ENCODE measurements around the gene LIMS2.

LIMS2 gene

GRCh38 chr2:127659408-127660290 lies 15.7 kb downstream of the LIMS2 start:
- no peaks in the 10 kb centered on the region for H3K9me3 Mint-ChIP-seq
- no peaks in the 10 kb centered on the region for H3K36me3 Mint-ChIP-seq (ENCODE audit: low read depth)
- H3K4me3 Mint-ChIP-seq, result no peak overlapping the region
- H3K27ac Mint-ChIP-seq, result no peak overlapping the region
- peaks cover 16% of the 10 kb centered on the region for H3K27me3 Mint-ChIP-seq
- no peaks in the 10 kb centered on the region for H3K4me1 Mint-ChIP-seq (ENCODE audit: low read depth)

- Mint-ChIP-seq H3K4me3 (no peak overlapping the region), H3K36me3 (ENCODE audit: low read depth) (no peaks in the 10 kb centered on the region), H3K27me3 (peaks cover 15% of the 10 kb centered on the region), H3K4me1 (ENCODE audit: low read depth) (no peaks in the 10 kb centered on the region), H3K27ac (no peak overlapping the region), H3K9me3 (no peaks in the 10 kb centered on the region)
These were observed 16.5 kb downstream of the LIMS2 start for GRCh38 chr2:127658641-127659407.

- Mint-ChIP-seq H3K27me3 (peaks cover 8% of the 10 kb centered on the region), H3K27ac (no peak overlapping the region), H3K36me3 (ENCODE audit: low read depth) (no peaks in the 10 kb centered on the region), H3K4me3 (no peak overlapping the region), H3K4me1 (ENCODE audit: low read depth) (no peaks in the 10 kb centered on the region), H3K9me3 (no peaks in the 10 kb centered on the region)
These were observed 17.2 kb downstream of the LIMS2 start for GRCh38 chr2:127658146-127658545.

- H3K9me3 Mint-ChIP-seq, result no peaks in the 10 kb centered on the region
- peaks cover 3% of the 10 kb centered on the region for H3K27me3 Mint-ChIP-seq
- no peak overlapping the region for H3K27ac Mint-ChIP-seq
- H3K4me3 Mint-ChIP-seq, result no peak overlapping the region
- no peaks in the 10 kb centered on the region for H3K36me3 Mint-ChIP-seq (ENCODE audit: low read depth)
- H3K4me1 Mint-ChIP-seq (ENCODE audit: low read depth), result no peaks in the 10 kb centered on the region
These were observed 18.1 kb downstream of the LIMS2 start for GRCh38 chr2:127657232-127657595.

- Mint-ChIP-seq H3K4me1 (ENCODE audit: low read depth) (no peaks in the 10 kb centered on the region), H3K9me3 (no peaks in the 10 kb centered on the region), H3K4me3 (no peak overlapping the region), H3K27ac (no peak overlapping the region), H3K36me3 (ENCODE audit: low read depth) (no peaks in the 10 kb centered on the region), H3K27me3 (peaks cover 3% of the 10 kb centered on the region)
These were observed 18.6 kb downstream of the LIMS2 start for GRCh38 chr2:127656569-127657231.

GRCh38 chr2:127655209-127656073 lies 19.9 kb downstream of the LIMS2 start:
- Mint-ChIP-seq H3K4me1 (ENCODE audit: low read depth) (no peaks in the 10 kb centered on the region), H3K4me3 (no peak overlapping the region), H3K9me3 (no peaks in the 10 kb centered on the region), H3K27ac (no peak overlapping the region), H3K27me3 (no peaks in the 10 kb centered on the region), H3K36me3 (ENCODE audit: low read depth) (no peaks in the 10 kb centered on the region)

GRCh38 chr2:127654838-127655175 lies 20.5 kb downstream of the LIMS2 start:
- Mint-ChIP-seq H3K27me3 (no peaks in the 10 kb centered on the region), H3K27ac (no peak overlapping the region), H3K9me3 (no peaks in the 10 kb centered on the region), H3K36me3 (ENCODE audit: low read depth) (no peaks in the 10 kb centered on the region), H3K4me3 (no peak overlapping the region), H3K4me1 (ENCODE audit: low read depth) (no peaks in the 10 kb centered on the region)

- Mint-ChIP-seq H3K4me1 (ENCODE audit: low read depth) (peaks cover 4% of the 10 kb centered on the region), H3K27ac (no peak overlapping the region), H3K36me3 (ENCODE audit: low read depth) (no peaks in the 10 kb centered on the region), H3K4me3 (no peak overlapping the region), H3K27me3 (no peaks in the 10 kb centered on the region), H3K9me3 (no peaks in the 10 kb centered on the region)
These were observed 21.1 kb downstream of the LIMS2 start for GRCh38 chr2:127654084-127654837.

GRCh38 chr2:127653421-127654083 lies 21.8 kb downstream of the LIMS2 start:
- Mint-ChIP-seq H3K9me3 (no peaks in the 10 kb centered on the region), H3K27ac (no peak overlapping the region), H3K4me1 (ENCODE audit: low read depth) (peaks cover 6% of the 10 kb centered on the region), H3K4me3 (no peak overlapping the region), H3K36me3 (ENCODE audit: low read depth) (no peaks in the 10 kb centered on the region), H3K27me3 (no peaks in the 10 kb centered on the region)

GRCh38 chr2:127652786-127653357 lies 22.5 kb downstream of the LIMS2 start:
- H3K4me1 Mint-ChIP-seq (ENCODE audit: low read depth), result peaks cover 8% of the 10 kb centered on the region

GRCh38 chr2:127651971-127652550 lies 23.3 kb downstream of the LIMS2 start:
- Mint-ChIP-seq H3K9me3 (no peaks in the 10 kb centered on the region), H3K36me3 (ENCODE audit: low read depth) (no peaks in the 10 kb centered on the region), H3K27ac (no peak overlapping the region), H3K4me1 (ENCODE audit: low read depth) (peaks cover 8% of the 10 kb centered on the region), H3K4me3 (no peak overlapping the region), H3K27me3 (no peaks in the 10 kb centered on the region)

More at GRCh38 chr2:127652786-127653357, 22.5 kb downstream of the LIMS2 start:
- H3K27ac Mint-ChIP-seq, result no peak overlapping the region
- no peaks in the 10 kb centered on the region for H3K9me3 Mint-ChIP-seq
- no peaks in the 10 kb centered on the region for H3K36me3 Mint-ChIP-seq (ENCODE audit: low read depth)
- H3K27me3 Mint-ChIP-seq, result no peaks in the 10 kb centered on the region
- H3K4me3 Mint-ChIP-seq, result no peak overlapping the region

GRCh38 chr2:127651381-127651809 lies 23.9 kb downstream of the LIMS2 start:
- Mint-ChIP-seq H3K36me3 (ENCODE audit: low read depth) (no peaks in the 10 kb centered on the region), H3K4me3 (no peak overlapping the region), H3K9me3 (no peaks in the 10 kb centered on the region), H3K4me1 (ENCODE audit: low read depth) (peaks cover 11% of the 10 kb centered on the region), H3K27ac (no peak overlapping the region), H3K27me3 (no peaks in the 10 kb centered on the region)

- no peak overlapping the region for H3K27ac Mint-ChIP-seq
- no peaks in the 10 kb centered on the region for H3K9me3 Mint-ChIP-seq
- H3K27me3 Mint-ChIP-seq, result no peaks in the 10 kb centered on the region
- H3K4me1 Mint-ChIP-seq (ENCODE audit: low read depth), result peaks cover 11% of the 10 kb centered on the region
- no peak overlapping the region for H3K4me3 Mint-ChIP-seq
- no peaks in the 10 kb centered on the region for H3K36me3 Mint-ChIP-seq (ENCODE audit: low read depth)
These were observed 24.4 kb downstream of the LIMS2 start for GRCh38 chr2:127650785-127651380.
